ENCODE results near the gene PTPN20.
A peak's percentile ranks its signal among the peaks of the same experiment; 100 is the strongest.
"Not testable (repeated sequence)": the region's sequence is repeated elsewhere in the genome, so short reads cannot be mapped to it uniquely, and the experiment has no call there.

Gene PTPN20, protein sequence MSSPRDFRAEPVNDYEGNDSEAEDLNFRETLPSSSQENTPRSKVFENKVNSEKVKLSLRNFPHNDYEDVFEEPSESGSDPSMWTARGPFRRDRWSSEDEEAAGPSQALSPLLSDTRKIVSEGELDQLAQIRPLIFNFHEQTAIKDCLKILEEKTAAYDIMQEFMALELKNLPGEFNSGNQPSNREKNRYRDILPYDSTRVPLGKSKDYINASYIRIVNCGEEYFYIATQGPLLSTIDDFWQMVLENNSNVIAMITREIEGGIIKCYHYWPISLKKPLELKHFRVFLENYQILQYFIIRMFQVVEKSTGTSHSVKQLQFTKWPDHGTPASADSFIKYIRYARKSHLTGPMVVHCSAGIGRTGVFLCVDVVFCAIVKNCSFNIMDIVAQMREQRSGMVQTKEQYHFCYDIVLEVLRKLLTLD

DNA sequence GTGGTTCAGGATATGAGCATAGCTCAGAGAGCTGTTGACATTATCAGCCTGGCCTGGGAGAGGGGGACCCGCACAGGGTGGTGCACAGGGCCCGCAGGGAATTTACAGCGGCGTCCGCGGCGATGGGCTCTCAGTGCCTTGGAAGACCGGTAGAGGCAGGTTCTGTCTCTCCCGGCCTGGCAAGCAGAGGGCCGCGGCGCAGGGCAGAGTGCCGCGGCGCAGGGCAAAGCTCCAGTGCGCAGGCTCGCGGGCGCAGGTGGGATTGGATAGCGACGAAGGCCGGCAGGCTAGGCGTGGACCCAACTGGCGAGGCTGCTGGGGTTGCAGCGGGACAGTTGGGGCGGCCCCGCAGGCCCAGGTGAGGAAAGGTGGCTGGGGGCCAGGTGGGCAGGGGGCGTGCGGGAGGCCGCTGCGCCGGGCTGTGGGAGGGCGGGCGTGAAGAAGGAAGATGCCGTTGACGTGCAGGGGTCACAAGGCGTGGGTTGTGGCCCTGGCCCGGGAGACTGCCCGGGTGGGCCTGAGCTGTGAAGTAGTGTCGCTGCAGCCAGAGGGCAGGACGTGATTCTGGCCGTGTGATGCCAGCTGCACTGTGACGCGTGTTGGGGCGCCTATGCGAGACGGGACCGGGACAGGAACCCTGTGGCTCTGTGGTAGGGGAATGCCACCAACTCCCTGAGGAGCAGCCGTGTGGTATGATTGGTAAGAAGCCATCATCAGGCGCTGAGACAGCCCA, at the start of gene PTPN20:
Gene PTPN20, plus strand, starts transcription at position 285 of the 733 bp plus-strand sequence. CDS start 21,072 bp downstream, outside the sequence.
- DNase-seq; in situ Hi-C loops (cut with MboI; ENCODE audit: low pct_unique_long_range_greater_than_20kb, low sequenced_read_pairs): not testable (repeated sequence)

DNA sequence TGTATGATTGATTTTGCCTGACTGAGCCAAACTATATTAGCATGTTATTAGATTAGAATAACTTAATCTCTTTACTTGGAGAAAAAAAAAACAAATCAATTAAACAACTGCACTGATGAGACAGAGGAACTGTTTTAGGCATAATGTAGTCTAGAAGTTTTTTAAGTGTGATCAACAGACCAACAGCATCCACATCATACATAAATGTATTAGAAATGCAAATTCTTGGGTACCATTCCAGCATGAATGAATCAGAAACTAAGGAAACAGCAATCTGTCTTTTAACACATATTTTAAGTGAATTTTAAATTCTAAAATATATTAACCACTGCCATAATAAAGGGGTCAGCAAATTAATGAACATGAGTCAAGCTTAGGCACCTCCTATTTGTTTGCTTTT, 41.5 kb upstream of the PTPN20 start:
- DNase-seq: not testable (repeated sequence)

DNA sequence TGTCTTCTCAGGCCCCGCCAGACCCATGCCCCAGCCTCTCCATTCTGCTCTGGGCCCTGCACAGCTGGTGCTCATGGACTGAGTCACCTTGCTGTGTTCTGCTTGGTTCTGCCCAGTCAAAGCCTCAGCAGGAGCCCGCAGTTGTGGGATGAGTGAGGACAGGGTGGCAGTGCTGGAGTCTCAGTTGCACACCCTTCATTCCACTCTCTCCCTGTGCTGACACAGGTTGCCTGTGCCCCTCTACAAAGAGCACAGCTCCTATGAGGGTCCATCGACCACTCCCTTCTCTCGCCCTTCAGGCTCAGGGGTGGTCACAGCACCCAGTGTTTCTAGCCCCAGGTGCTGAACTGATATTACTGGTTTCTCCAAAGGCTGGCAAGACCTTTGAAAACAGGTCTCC, 39.6 kb upstream of the PTPN20 start:
- DNase-seq; in situ Hi-C loops (cut with MboI; ENCODE audit: low pct_unique_long_range_greater_than_20kb, low sequenced_read_pairs): not testable (repeated sequence)

More for the DNA sequence above, 41.5 kb upstream of the PTPN20 start:
- in situ Hi-C loops (cut with MboI; ENCODE audit: low pct_unique_long_range_greater_than_20kb, low sequenced_read_pairs): not testable (repeated sequence)

DNA sequence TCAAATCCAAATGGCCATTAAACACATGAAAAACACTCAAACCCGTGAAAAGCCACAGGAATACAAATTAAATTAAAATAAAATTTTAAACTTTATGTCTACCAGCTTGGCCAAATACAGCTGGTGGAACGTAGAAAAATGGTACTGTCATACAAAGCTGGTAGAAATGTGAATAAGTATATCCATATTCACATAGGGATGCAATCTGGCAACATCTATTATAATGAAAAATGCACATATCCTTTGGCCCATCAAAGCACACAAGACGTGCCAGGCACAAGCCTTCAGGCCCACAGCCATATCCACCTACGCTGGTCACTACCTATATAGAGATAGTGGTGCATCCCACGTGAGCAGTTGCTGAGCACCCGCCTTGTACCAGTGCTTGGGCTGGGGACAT, 35.9 kb upstream of the PTPN20 start:
- in situ Hi-C loops (cut with MboI; ENCODE audit: low pct_unique_long_range_greater_than_20kb, low sequenced_read_pairs); DNase-seq: not testable (repeated sequence)

DNA sequence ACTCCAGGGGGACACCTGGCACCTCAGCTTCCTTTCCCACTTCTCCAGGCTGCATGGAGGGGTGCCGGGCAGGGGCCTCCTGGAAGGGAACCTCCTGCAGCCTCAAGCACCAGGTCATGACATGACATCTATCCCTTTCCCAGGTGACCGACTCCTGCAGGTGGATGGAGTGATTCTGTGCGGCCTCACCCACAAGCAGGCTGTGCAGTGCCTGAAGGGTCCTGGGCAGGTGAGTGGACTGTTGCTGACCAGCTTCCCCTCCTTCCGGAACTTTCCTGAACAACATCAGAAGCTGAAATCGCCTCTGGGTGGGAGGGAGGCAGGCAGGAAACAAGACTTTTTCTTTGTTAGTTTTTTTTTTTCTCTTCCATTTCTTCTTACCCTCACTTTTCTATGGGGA, 34.5 kb upstream of the PTPN20 start:
- in situ Hi-C loops (cut with MboI; ENCODE audit: low pct_unique_long_range_greater_than_20kb, low sequenced_read_pairs); DNase-seq: not testable (repeated sequence)

DNA sequence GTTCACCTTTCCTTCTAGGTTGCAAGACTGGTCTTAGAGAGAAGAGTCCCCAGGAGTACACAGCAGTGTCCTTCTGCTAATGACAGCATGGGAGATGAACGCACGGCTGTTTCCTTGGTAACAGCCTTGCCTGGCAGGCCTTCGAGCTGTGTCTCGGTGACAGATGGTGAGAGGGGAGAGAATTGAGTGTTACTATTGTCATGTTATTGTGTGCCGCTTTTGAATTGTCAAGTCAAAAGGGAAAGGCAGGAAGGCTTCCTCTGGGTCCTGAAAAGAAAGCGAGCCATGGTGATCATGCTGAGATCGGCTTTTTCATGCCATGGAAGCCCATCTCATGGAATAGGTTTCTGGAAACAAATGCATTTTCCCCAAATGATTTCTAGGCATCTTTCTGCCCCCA, 32.5 kb upstream of the PTPN20 start:
- DNase-seq; in situ Hi-C loops (cut with MboI; ENCODE audit: low pct_unique_long_range_greater_than_20kb, low sequenced_read_pairs): not testable (repeated sequence)

DNA sequence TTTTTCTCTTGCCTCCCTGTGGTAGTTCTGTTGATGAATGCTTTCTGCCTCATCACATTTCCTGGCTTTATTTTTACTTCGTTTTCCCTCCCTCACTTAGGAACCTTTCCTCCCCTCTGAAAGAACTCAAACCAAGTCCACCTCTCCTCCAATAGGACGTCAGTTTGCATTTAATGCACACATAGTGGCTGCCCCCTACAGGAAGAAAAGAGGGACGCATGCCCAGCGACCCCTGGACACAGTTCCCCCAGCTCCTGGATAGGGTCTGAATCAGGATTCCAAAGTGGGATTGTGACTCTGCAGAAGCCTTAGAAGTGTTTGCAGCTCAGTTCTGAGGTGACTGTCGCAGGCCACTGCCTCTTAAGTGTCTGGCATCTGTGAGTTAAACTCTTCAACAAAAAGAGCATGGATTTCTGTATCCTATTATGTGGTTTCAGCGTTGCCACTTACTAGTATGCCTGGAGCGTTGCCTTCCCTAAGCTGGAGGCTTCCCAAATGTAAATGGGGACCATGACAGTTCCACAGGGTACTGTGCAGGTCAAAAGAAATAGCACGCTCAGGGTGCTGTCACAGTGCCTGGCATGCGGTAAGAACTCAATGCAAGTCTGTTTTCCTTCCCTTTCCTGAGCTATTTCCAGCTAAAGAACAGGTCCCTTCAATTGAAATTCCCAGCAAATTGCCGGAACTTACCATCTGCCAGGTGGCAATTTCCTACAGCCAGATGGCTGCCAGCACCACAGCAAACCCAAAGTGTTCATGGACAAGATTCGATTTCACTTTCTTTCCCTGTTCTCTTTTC, 20.2 kb upstream of the PTPN20 start:
- DNase-seq; in situ Hi-C loops (cut with MboI; ENCODE audit: low pct_unique_long_range_greater_than_20kb, low sequenced_read_pairs): not testable (repeated sequence)

DNA sequence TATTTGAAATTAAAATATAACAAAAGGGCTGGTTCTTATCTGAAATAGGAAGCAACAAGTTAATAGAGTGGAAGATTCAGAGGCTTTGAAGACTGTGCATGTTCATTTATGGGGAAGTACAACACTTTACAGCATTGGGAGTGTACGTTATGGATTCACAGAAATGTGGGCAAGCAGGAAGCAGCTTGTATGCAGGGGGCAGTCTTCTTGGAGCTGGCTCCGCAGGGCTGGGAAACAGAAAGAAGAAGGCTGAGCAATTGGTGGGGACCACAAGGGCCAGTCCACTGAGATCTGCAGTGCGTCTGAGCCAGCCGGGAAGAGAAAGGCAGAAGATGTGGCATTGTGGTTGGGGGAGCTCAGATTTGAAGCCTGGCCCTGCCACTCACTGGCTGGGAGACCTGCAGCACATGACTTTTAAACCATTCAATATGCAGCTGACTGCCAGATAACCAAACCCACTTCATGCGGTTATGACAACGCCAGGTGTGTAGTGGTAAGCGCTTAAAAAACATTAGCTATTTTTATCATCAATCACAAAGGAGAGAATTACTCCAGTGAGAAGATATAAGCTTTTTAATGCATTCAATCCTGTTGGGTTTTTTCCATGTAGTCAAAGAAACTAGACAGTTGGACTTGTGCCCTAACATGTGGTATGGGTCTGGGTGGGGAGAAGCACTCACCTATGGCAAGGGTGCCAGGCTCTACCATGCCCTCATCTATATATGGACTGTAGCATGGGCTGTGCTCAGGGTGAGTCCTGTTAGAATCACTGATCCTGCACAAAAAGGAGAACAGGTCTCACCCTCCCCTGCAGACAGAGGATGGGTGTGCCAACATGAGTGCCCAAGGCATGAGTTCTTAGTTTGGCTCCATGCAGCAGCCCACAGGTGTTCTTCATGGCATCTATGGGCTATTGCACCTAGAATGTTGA, 14.2 kb upstream of the PTPN20 start:
- DNase-seq: peak; percentile 51
- in situ Hi-C loops (cut with MboI; ENCODE audit: low pct_unique_long_range_greater_than_20kb, low sequenced_read_pairs): not testable (repeated sequence)

DNA sequence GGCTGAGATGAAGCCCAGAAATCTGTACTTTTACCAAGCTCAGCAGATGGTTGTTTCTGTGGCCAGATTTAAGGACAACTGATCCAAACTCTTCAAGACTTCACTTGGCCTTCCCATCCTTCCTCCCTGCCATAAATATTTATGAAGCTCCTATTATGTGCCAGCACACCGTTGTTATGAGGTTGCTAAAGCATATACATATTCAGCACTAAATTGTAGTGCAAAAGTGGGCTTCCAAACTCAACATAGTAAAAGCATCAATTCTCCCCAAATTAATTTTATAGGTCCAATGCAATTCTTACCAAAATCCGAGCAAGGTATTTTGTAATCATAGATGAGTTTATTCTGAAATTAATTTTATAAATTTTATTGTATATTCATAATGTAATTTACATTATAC, 10.0 kb upstream of the PTPN20 start:
- in situ Hi-C loops (cut with MboI; ENCODE audit: low pct_unique_long_range_greater_than_20kb, low sequenced_read_pairs); DNase-seq: not testable (repeated sequence)

DNA sequence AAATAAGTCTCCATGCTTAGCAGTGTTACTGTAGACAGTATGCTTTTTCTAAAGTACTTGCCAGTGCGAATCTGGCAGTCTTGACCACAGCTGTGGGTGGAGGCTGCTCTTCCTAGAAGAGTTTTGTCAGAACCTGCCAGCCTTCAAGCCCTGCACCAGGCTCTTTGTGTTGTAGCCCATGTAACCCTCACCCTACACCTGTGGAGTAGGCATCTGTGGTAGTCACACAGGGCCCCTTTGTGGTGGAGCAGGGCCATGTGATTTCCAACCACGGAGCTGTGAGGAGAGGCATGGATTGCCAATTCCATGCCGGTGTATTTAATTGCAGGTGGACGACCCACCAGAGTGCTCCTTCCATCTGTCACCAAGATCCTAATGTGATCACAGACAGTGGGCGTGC, 7.4 kb upstream of the PTPN20 start:
- in situ Hi-C loops (cut with MboI; ENCODE audit: low pct_unique_long_range_greater_than_20kb, low sequenced_read_pairs); DNase-seq: not testable (repeated sequence)

DNA sequence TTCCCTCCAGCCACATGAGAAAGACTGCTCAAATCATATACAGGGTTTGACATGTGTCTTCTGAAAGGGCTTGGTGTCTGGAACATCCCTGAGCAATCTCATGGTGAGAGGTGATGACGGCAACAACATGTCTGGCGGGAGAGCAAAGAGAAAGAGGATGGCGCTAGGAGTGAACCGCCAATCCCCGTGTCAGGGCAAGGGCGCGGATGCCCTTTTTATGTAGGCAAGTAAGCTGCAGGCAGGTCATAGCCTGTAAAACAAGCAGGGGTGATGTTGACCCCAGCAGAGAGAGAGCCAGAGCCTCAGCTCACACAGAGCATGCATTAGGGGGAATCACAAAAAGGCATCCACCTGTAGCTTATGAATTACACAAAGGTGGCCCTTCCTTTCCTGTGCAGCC, 4.9 kb upstream of the PTPN20 start:
- not testable (repeated sequence) for DNase-seq

DNA sequence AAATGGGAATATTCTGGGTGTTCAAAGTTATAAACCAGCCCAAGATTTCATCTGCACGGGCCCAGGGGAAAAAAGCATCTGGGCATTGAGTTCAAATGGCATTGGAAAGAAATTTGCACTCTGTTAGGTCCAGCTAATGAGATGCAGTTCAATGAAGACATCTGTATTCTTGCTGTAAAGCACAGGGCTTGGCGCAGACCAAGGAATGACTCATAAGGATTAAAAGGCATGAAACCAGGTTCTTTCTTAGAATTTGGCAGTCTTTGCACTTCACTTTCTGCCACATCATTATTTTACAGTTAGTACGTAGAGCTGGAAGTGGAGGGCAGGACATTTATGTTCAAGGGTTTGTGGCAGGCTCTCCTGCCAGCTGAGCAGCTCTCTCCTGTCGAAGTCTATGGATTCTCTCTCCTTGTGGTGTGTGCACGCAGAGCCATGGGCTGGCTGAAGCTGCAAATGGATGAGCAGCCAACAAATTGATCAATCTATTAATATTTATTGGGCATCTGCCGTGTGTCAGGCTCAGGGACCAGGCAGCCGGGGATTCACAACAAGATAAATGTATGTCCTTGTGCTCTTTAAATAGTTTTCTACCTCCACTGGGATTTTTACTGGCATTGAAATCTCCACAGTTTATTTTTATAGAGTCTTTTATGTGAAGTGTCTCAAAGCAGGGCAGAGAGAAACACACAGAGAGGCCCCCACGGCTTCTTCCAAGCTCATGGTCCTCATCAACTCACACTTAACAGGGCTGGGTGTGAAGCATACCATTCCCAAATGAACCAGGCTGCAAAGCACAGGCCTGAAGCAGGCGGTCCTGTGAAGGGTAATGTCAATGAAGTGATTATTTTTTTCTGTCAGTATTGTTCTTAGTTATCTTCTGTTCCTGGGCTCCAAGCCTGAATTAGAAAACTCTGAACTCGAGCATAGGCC, 3.8 kb upstream of the PTPN20 start:
- DNase-seq; in situ Hi-C loops (cut with MboI; ENCODE audit: low pct_unique_long_range_greater_than_20kb, low sequenced_read_pairs): not testable (repeated sequence)

More for the DNA sequence above, 4.9 kb upstream of the PTPN20 start:
- in situ Hi-C loops (cut with MboI; ENCODE audit: low pct_unique_long_range_greater_than_20kb, low sequenced_read_pairs): not testable (repeated sequence)

DNA sequence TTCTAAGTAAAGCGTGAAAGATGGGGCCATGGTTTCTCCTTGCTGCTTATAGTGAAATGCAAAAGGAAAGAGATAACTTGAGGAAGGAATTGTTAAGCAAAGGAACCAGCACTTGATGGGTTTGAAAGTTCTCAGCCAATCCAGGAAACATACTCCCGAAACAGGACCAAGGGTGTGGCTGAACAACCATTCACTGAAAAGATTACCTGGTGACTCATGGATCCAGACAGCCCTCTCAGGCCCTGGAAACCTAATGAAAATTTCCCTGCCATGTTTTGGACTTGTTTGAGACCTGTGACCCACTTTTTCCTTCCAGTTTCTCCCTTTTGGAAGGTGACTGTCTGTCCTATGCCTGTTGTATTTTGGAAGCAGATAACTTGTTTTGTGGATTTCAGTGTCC, 11.3 kb downstream of the PTPN20 start:
- DNase-seq; in situ Hi-C loops (cut with MboI; ENCODE audit: low pct_unique_long_range_greater_than_20kb, low sequenced_read_pairs): not testable (repeated sequence)

DNA sequence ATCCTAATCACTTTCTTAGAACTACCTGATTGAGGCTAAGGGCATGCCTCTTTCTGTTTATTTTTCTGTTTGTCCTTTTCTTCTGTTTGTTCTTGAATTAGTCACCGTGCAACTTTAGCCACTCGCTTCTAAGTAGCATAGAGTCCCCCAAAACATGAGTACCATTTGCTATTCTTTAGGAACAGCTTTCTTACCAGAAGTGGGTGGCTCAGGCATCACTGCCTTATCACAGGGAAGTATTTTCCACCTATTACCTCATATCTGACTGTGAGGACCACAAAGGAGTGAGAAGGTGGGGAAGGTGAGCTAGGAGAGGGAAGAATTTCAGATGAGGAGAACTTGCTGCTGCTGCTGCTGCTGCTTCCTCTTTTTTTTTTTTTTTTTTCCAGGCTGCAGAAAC, 13.9 kb downstream of the PTPN20 start:
- in situ Hi-C loops (cut with MboI; ENCODE audit: low pct_unique_long_range_greater_than_20kb, low sequenced_read_pairs): not testable (repeated sequence)

DNA sequence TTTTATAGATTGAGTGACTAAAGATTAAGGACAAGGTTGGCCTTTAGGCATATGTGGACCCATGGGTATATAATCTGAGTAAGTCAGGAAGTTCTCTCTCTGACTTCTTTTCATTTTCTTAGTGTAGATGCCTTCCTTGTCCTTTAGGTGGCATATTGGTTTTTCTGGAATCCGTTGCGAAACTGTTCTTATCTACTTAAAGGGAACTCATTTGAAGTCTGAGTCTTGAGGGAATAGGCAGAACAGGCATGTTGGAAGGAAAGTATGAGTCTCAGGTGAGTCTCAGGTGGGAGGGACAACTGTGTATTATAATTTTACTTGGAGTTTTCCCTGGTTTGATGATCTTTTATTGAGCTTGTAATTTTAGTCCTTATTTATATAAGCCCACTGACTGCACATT, 14.6 kb downstream of the PTPN20 start:
- in situ Hi-C loops (cut with MboI; ENCODE audit: low pct_unique_long_range_greater_than_20kb, low sequenced_read_pairs); DNase-seq: not testable (repeated sequence)

More for the DNA sequence above, 13.9 kb downstream of the PTPN20 start:
- not testable (repeated sequence) for DNase-seq

DNA sequence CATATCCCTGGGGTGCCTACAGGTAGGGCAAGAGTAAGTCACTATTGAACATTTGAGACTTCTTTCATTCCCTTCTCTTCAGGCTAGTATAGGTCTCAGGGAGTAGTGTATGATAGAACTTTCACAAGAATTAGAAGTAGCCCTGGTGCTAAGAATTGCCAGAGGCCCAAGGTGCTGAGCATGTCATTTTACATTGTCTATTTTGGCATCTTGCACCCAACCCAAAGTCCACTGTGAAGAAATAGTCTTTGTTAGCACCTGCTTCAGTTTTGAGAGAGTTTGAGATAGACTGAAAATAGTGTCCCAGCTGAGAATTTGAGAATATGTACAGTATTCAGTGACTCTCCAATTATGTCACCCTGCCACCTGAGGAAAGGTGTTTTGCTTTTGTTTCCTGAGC, 17.6 kb downstream of the PTPN20 start:
- DNase-seq: not testable (repeated sequence)

DNA sequence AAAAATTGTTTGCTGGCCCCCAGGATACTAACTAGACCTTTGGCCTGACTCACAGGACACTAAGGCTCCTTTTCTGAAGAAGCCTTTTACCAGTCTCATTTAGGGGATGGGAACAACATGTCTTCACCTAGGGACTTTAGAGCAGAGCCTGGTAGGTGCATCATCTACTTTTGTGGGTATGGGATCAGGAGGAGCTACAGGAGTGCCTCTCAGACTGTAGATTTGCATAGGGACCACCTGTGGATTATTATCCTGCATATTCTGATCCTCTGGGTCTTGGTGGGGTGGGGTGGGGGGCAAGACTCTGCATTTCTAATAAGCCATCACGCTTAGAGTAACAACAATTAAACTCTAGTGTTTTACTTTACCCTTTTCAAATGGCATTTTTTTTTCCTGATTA, 21.2 kb downstream of the PTPN20 start:
- in situ Hi-C loops (cut with MboI; ENCODE audit: low pct_unique_long_range_greater_than_20kb, low sequenced_read_pairs): not testable (repeated sequence)

More for the DNA sequence above, 17.6 kb downstream of the PTPN20 start:
- in situ Hi-C loops (cut with MboI; ENCODE audit: low pct_unique_long_range_greater_than_20kb, low sequenced_read_pairs): not testable (repeated sequence)

More for the DNA sequence above, 21.2 kb downstream of the PTPN20 start:
- DNase-seq: not testable (repeated sequence)
